HG03159 (cell line): ENCODE data around the gene PNMA6A.
"Not testable (repeated sequence)": the region's sequence is repeated elsewhere in the genome, so short reads cannot be mapped to it uniquely, and the experiment has no call there.

Source experiments
- ATAC-seq: cut with Tn5 transposase; IDR thresholded peaks from one replicate; pipeline ENCODE4 v1.9.1; 2021; ENCODE audit warnings: mild to moderate bottlenecking, moderate library complexity; ENCODE audit not compliant: unreplicated experiment

PNMA6A gene

GRCh38 chrX:153074935-153075334 lies 2.7 kb downstream of the PNMA6A start:
- no peak for ATAC-seq

GRCh38 chrX:153075366-153075765 lies 3.1 kb downstream of the PNMA6A start:
- ATAC-seq = no peak

DNA sequence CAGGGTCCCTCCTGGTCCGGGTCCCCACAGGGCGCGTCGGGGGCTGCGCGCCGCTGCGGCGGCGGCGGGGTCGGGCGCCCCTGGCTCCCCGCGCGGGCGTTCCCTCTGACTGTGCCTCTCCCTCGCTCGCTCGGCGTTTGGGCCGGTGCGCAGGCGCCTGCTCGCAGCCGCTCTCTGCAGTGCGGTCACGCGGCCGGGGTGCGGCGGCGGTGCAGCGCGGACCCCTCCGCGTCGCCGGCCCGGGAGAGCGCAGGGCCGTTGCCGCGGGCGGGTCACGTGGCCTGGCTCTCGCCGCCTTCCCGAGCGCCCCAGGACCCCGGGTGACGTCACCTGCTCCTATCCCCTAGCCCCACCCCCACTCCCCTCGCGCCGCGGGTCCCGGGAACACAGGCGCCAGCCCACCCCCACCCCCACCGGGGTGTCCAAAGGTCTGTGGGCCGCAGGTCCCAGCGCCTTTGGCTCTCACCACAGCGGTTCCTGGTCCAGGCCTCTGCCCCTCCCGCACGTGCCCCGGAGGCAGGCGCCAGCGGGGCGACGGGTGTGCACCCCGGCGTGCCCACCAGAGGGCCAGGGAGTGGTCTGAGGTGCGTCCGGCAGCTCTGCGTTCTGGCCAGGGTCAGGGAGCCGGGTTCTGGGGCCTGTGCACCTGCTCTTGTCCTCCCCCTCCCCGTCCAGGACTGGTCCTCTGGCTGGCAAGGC lies 5.3 kb downstream of the PNMA6A start:
- peak; percentile 51 for ATAC-seq

GRCh38 chrX:153083238-153083923 lies 11.1 kb downstream of the PNMA6A start:
- not testable (repeated sequence) for ATAC-seq

- ATAC-seq = no peak
These were observed 30.2 kb downstream of the PNMA6A start for GRCh38 chrX:153102418-153102817.

- ATAC-seq = not testable (repeated sequence)
These were observed 32.7 kb downstream of the PNMA6A start for GRCh38 chrX:153104959-153105358.

GRCh38 chrX:153106092-153106801 lies 34.0 kb downstream of the PNMA6A start:
- ATAC-seq = not testable (repeated sequence)

GRCh38 chrX:153110735-153111134 lies 38.5 kb downstream of the PNMA6A start:
- not testable (repeated sequence) for ATAC-seq

- ATAC-seq = not testable (repeated sequence)
These were observed 41.6 kb downstream of the PNMA6A start for GRCh38 chrX:153113851-153114250.

- not testable (repeated sequence) for ATAC-seq
These were observed 45.5 kb downstream of the PNMA6A start for GRCh38 chrX:153117754-153118153.

- not testable (repeated sequence) for ATAC-seq
These were observed 48.0 kb downstream of the PNMA6A start for GRCh38 chrX:153120230-153120629.

GRCh38 chrX:153123468-153123867 lies 51.2 kb downstream of the PNMA6A start:
- ATAC-seq = not testable (repeated sequence)
